Endothelial cell of hepatic sinusoid (primary cell): ENCODE data around the gene NEDD8.

Experiments
- in situ Hi-C: cut with HindIII; loops from 2 replicates; pipeline ENCODE4 v1.10.0; 2017; ENCODE audit warnings: low sequenced_read_pairs

Gene NEDD8

GRCh38 chr14:24204163-24205146 is 27.7 kb downstream of the NEDD8 start:
- in situ Hi-C loops = loop anchor here (5.0 to 10.0 kb wide), 2 partner anchors 63 to 90 kb away; partner anchors contain the start of genes DHRS1 and NOP9

GRCh38 chr14:24203249-24203886 is 28.8 kb downstream of the NEDD8 start:
- in situ Hi-C loops = loop anchor here (10.0 kb wide), 1 partner anchor 91 kb away; the partner anchor contains the start of genes DHRS1 and NOP9

GRCh38 chr14:24202538-24202937 is 29.6 kb downstream of the NEDD8 start:
- in situ Hi-C loops = loop anchor here (10.0 kb wide), 1 partner anchor 92 kb away; the partner anchor contains the start of genes DHRS1 and NOP9

GRCh38 chr14:24198814-24199524 is 33.2 kb downstream of the NEDD8 start:
- in situ Hi-C loops = no loop called here

GRCh38 chr14:24197056-24197450 is 35.1 kb downstream of the NEDD8 start:
- in situ Hi-C loops = no loop called here

- in situ Hi-C loops = no loop called here
Measured at GRCh38 chr14:24196071-24197055, 35.8 kb downstream of the NEDD8 start.

- in situ Hi-C loops = no loop called here
Measured at GRCh38 chr14:24195186-24196070, 36.7 kb downstream of the NEDD8 start, which contains the start of gene TM9SF1. TSS of gene TM9SF1 (minus strand) at chr14:24195441. CDS start at chr14:24195019, 422 bp downstream.

- in situ Hi-C loops = no loop called here
Measured at GRCh38 chr14:24194873-24195185, 37.3 kb downstream of the NEDD8 start.

GRCh38 chr14:24194186-24194872 is 37.8 kb downstream of the NEDD8 start:
- in situ Hi-C loops = no loop called here

GRCh38 chr14:24192933-24193332 is 39.2 kb downstream of the NEDD8 start:
- in situ Hi-C loops = no loop called here

- in situ Hi-C loops = no loop called here
Measured at GRCh38 chr14:24190416-24190815, 41.8 kb downstream of the NEDD8 start.

- in situ Hi-C loops = no loop called here
Measured at GRCh38 chr14:24189460-24189859, 42.7 kb downstream of the NEDD8 start.

- in situ Hi-C loops = no loop called here
Measured at GRCh38 chr14:24189059-24189375, 43.1 kb downstream of the NEDD8 start.

- in situ Hi-C loops = no loop called here
Measured at GRCh38 chr14:24188251-24189058, 43.7 kb downstream of the NEDD8 start, which contains the start of gene IPO4. TSS of gene IPO4 (minus strand) at chr14:24188816. CDS start at chr14:24188787, 29 bp downstream.

GRCh38 chr14:24187539-24187915 is 44.6 kb downstream of the NEDD8 start:
- in situ Hi-C loops = no loop called here

GRCh38 chr14:24186831-24187538 is 45.2 kb downstream of the NEDD8 start:
- in situ Hi-C loops = no loop called here

GRCh38 chr14:24185741-24186140 is 46.4 kb downstream of the NEDD8 start:
- in situ Hi-C loops = no loop called here
